Measurements from ENCODE around the gene ITIH4. TPM values are rescaled to one million over a fixed set of nuclear protein-coding genes. Genes with fewer than 3 reads are reported as not detected.

ITIH4 gene
- total RNA-seq, 4 donors from 2014 or later, result 1.2 to 7.0 (median 3.4) TPM

DNA sequence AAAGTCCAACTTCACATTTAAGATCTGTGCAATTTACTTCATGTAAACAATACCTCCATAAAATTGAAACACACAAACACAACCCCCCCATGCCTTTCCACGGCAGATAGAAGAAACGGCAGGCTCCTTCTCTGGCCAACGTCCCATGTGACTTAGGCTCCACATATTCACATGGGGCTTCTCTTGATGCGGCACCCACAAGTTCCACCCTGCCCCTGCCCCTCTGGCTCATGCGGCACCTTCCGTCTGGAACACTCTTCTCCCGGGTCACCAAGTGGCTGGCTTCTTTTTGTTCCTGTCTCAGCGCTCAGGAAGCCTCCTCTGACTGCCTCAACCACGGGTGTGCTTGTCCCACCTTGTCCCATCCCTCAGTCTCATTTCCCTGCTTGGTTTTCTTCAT lies 41.3 kb upstream of the ITIH4 start:
- Histone ChIP-seq H3K4me1 (peaks cover 0 to 15% (median 0%) of the 10 kb centered on the region in 3 donors), H3K27ac (no peak overlapping the region), H3K36me3 (no peaks in the 10 kb centered on the region), H3K9me3 (no peaks in the 10 kb centered on the region), H3K27me3 (no peaks in the 10 kb centered on the region), H3K4me3 (no peak overlapping the region)
- 60 to 83% methylated on average over 4 to 7 of the region's 9 CpGs for WGBS, 2 donors (ENCODE audit: low coverage in 1 of 2)
- no peak for TF ChIP-seq EP300 (IDR thresholded peaks at IDR 0.05)
- no peak for TF ChIP-seq POLR2AphosphoS5 (IDR thresholded peaks at IDR 0.05)
- no peak for TF ChIP-seq POLR2A (IDR thresholded peaks at IDR 0.05)
- TF ChIP-seq, protein P1, sequence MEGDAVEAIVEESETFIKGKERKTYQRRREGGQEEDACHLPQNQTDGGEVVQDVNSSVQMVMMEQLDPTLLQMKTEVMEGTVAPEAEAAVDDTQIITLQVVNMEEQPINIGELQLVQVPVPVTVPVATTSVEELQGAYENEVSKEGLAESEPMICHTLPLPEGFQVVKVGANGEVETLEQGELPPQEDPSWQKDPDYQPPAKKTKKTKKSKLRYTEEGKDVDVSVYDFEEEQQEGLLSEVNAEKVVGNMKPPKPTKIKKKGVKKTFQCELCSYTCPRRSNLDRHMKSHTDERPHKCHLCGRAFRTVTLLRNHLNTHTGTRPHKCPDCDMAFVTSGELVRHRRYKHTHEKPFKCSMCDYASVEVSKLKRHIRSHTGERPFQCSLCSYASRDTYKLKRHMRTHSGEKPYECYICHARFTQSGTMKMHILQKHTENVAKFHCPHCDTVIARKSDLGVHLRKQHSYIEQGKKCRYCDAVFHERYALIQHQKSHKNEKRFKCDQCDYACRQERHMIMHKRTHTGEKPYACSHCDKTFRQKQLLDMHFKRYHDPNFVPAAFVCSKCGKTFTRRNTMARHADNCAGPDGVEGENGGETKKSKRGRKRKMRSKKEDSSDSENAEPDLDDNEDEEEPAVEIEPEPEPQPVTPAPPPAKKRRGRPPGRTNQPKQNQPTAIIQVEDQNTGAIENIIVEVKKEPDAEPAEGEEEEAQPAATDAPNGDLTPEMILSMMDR (IDR thresholded peaks at IDR 0.05), result no peak
- ATAC-seq, result no peak

DNA sequence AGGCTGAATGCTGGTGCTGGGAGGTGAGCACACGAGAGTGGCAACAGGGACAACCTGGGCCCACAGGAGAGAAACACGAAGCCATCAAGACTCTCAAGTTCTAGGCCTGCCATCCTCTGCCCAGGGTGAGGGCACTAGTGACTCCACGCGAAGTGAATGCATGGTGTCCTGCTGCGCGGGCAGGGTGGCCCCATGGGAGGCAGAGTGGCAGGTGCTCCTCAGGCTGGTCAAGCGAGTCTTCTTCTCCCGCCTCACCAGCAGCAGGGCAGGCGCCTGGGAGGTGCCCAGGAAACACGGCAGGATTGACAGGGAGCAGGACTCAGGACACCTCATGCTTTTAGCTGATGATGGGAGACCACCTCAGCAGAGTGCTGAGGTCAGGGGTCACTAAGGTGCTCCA lies 40.0 kb upstream of the ITIH4 start:
- TF ChIP-seq, protein P1 (IDR thresholded peaks at IDR 0.05), result no peak
- TF ChIP-seq POLR2AphosphoS5 (IDR thresholded peaks at IDR 0.05), result no peak
- no peak for TF ChIP-seq POLR2A (IDR thresholded peaks at IDR 0.05)
- TF ChIP-seq EP300 (IDR thresholded peaks at IDR 0.05), result no peak

DNA sequence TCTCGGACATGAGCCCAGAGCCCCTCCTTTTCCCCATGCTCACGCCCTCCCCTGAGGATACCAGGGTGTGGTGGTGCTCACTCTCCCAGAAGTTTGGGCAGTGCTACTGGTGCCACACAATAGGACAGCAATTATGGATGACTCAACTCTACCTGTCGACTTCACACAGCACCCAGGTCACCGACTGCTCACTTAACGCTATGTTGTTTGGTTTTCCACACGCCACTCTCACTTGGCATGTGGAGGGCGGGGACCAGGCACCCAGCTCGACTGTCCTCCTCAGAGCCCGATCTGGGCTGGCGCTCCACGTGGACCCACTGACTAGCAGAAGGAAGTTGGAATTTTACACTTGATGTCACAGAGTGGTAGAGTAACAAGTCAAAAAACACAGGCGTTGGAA lies 36.0 kb upstream of the ITIH4 start:
- WGBS, 2 donors (ENCODE audit: low coverage in 1 of 2), result 92 to 95% methylated on average over 6 of the region's 12 CpGs
- Histone ChIP-seq H3K36me3 (no peaks in the 10 kb centered on the region), H3K4me1 (no peaks in the 10 kb centered on the region), H3K27me3 (no peaks in the 10 kb centered on the region), H3K9me3 (no peaks in the 10 kb centered on the region), H3K27ac (no peak overlapping the region), H3K4me3 (no peak overlapping the region)
- TF ChIP-seq EP300 (IDR thresholded peaks at IDR 0.05), result no peak
- TF ChIP-seq, protein P1 (IDR thresholded peaks at IDR 0.05), result no peak
- TF ChIP-seq POLR2AphosphoS5 (IDR thresholded peaks at IDR 0.05), result no peak
- ATAC-seq, result no peak

More for the DNA sequence above, 40.0 kb upstream of the ITIH4 start:
- peaks cover 0 to 15% (median 0%) of the 10 kb centered on the region in 3 donors for H3K4me1 ChIP-seq
- no peaks in the 10 kb centered on the region for H3K36me3 ChIP-seq
- no peak for ATAC-seq
- no peak overlapping the region for H3K4me3 ChIP-seq
- no peaks in the 10 kb centered on the region for H3K9me3 ChIP-seq
- H3K27me3 ChIP-seq, result no peaks in the 10 kb centered on the region
- 100% methylated on average over 4 of the region's 10 CpGs; no CpG with 5 or more reads in 1 of the 2 donors for WGBS, 2 donors (ENCODE audit: low coverage in 1 of 2)
- H3K27ac ChIP-seq, result no peak overlapping the region

DNA sequence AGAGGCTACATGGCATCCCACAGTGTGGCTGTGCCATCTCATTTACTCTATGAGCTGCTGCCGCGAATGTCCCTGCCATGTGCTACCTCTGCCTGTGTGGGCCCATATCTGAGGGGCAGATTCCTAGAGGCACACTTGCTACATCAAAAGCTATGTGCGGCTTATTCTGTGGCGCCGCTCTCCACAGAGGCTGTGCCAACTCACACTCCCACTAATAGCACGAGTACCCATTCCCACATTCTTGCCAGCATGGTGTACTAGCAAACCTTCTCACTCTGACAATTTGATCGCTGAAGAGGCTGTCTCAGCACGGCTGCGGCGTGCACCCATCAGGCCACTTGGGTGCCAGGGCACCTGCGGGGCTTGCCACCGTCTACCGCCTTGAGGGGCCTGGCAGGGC lies 35.5 kb upstream of the ITIH4 start:
- 96 to 100% methylated on average over 5 to 10 of the region's 13 CpGs for WGBS, 2 donors (ENCODE audit: low coverage in 1 of 2)
- H3K36me3 ChIP-seq, result peaks cover 0 to 3% of the 10 kb centered on the region in 2 donors
- no peak for TF ChIP-seq POLR2A (IDR thresholded peaks at IDR 0.05)
- no peak for TF ChIP-seq POLR2AphosphoS5 (IDR thresholded peaks at IDR 0.05)
- TF ChIP-seq, protein P1 (IDR thresholded peaks at IDR 0.05), result no peak
- no peak for TF ChIP-seq EP300 (IDR thresholded peaks at IDR 0.05)
- ATAC-seq, result no peak
- H3K27ac ChIP-seq, result no peak overlapping the region
- no peaks in the 10 kb centered on the region for H3K9me3 ChIP-seq
- no peak overlapping the region for H3K4me3 ChIP-seq
- no peaks in the 10 kb centered on the region for H3K27me3 ChIP-seq
- no peaks in the 10 kb centered on the region for H3K4me1 ChIP-seq

DNA sequence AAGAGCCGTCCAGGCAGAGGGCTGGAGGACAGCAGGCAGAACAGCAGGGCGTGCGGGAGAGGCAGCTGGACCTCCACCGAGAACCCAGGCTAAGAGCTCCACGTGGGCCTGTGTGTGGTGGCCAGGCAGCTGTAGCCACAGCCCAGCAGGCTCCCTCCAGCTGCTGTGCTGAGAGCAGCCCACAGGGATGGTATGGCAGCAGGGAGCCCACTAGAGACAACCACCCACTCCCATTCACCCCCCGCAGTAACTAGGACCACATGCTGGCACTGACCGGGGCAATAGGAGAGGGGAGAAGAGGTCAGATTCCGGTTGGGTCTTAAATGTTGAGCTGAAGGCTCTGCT lies 29.9 kb upstream of the ITIH4 start:
- ATAC-seq, result no peak

More for the DNA sequence above, 29.9 kb upstream of the ITIH4 start:
- Histone ChIP-seq H3K27ac (no peak overlapping the region), H3K27me3 (no peaks in the 10 kb centered on the region), H3K4me3 (no peak overlapping the region), H3K9me3 (no peaks in the 10 kb centered on the region), H3K36me3 (peaks cover 0 to 10% of the 10 kb centered on the region in 2 donors), H3K4me1 (peaks cover 0 to 10% (median 0%) of the 10 kb centered on the region in 3 donors)
- WGBS, 2 donors (ENCODE audit: low coverage in 1 of 2), result 61% methylated on average over 4 of the region's 8 CpGs; no CpG with 5 or more reads in 1 of the 2 donors
- TF ChIP-seq, protein P1 (IDR thresholded peaks at IDR 0.05), result no peak
- no peak for TF ChIP-seq POLR2A (IDR thresholded peaks at IDR 0.05)
- TF ChIP-seq POLR2AphosphoS5 (IDR thresholded peaks at IDR 0.05), result no peak
- TF ChIP-seq EP300 (IDR thresholded peaks at IDR 0.05), result no peak
